HUES6 (cell line): ENCODE results near the gene LUZP2.

Source experiments
- H3K27ac ChIP-seq: 2 replicates; pipeline ENCODE4 v1.7.0; 2013; ENCODE audit warnings: low read depth, mild to moderate bottlenecking, low read length, inconsistent platforms
- H3K27me3 ChIP-seq: 2 replicates; pipeline ENCODE4 v1.6.1; 2013; ENCODE audit warnings: low read length; ENCODE audit not compliant: control insufficient read depth, insufficient read depth
- H3K36me3 ChIP-seq: 2 replicates; pipeline ENCODE4 v1.6.1; 2013; ENCODE audit warnings: low read length; ENCODE audit not compliant: control insufficient read depth, insufficient read depth
- H3K4me1 ChIP-seq: 2 replicates; pipeline ENCODE4 v1.6.1; 2013; ENCODE audit warnings: low read length; ENCODE audit not compliant: control insufficient read depth, insufficient read depth
- H3K4me3 ChIP-seq: 2 replicates; pipeline ENCODE4 v1.5.1; 2013; ENCODE audit warnings: low read depth, low read length
- H3K9ac ChIP-seq: one replicate; pipeline ENCODE4 v1.6.1; 2013; ENCODE audit warnings: mild to moderate bottlenecking, low read length
- H3K9me3 ChIP-seq: 2 replicates; pipeline ENCODE4 v1.6.1; 2013; ENCODE audit warnings: low read depth, low read length; ENCODE audit not compliant: control insufficient read depth, insufficient read depth

Gene LUZP2

GRCh38 chr11:24511511-24511910 lies 14.7 kb downstream of the LUZP2 start:
- H3K4me1 ChIP-seq, result peaks cover 13% of the 10 kb centered on the region; the same call in 1 of the 2 replicates
- H3K27me3 ChIP-seq, result no peaks in the 10 kb centered on the region
- H3K27ac ChIP-seq, result no peak overlapping the region
- H3K9me3 ChIP-seq, result no peaks in the 10 kb centered on the region
- H3K36me3 ChIP-seq, result no peaks in the 10 kb centered on the region
- no peak overlapping the region for H3K4me3 ChIP-seq
- no peak overlapping the region for H3K9ac ChIP-seq

GRCh38 chr11:24513479-24514218 lies 16.8 kb downstream of the LUZP2 start:
- H3K4me3 ChIP-seq, result no peak overlapping the region
- no peaks in the 10 kb centered on the region for H3K27me3 ChIP-seq
- peaks cover 13% of the 10 kb centered on the region; the same call in 1 of the 2 replicates for H3K4me1 ChIP-seq
- H3K9ac ChIP-seq, result no peak overlapping the region
- H3K36me3 ChIP-seq, result no peaks in the 10 kb centered on the region
- H3K27ac ChIP-seq, result no peak overlapping the region
- no peaks in the 10 kb centered on the region for H3K9me3 ChIP-seq

GRCh38 chr11:24514219-24514594 lies 17.4 kb downstream of the LUZP2 start:
- Histone ChIP-seq H3K27me3 (no peaks in the 10 kb centered on the region), H3K36me3 (no peaks in the 10 kb centered on the region), H3K4me1 (peaks cover 13% of the 10 kb centered on the region; the same call in 1 of the 2 replicates), H3K9ac (no peak overlapping the region), H3K27ac (no peak overlapping the region), H3K9me3 (no peaks in the 10 kb centered on the region), H3K4me3 (no peak overlapping the region)

- Histone ChIP-seq H3K9ac (no peak overlapping the region), H3K36me3 (no peaks in the 10 kb centered on the region), H3K9me3 (no peaks in the 10 kb centered on the region), H3K27ac (no peak overlapping the region), H3K4me1 (peaks cover 13% of the 10 kb centered on the region; the same call in 1 of the 2 replicates), H3K27me3 (no peaks in the 10 kb centered on the region), H3K4me3 (no peak overlapping the region)
Observed at GRCh38 chr11:24515632-24516031, 18.8 kb downstream of the LUZP2 start.

- H3K9me3 ChIP-seq, result no peaks in the 10 kb centered on the region
- H3K36me3 ChIP-seq, result no peaks in the 10 kb centered on the region
- no peak overlapping the region for H3K4me3 ChIP-seq
- H3K27me3 ChIP-seq, result no peaks in the 10 kb centered on the region
- peaks cover 13% of the 10 kb centered on the region; the same call in 1 of the 2 replicates for H3K4me1 ChIP-seq
- H3K9ac ChIP-seq, result no peak overlapping the region
- no peak overlapping the region for H3K27ac ChIP-seq
Observed at GRCh38 chr11:24516638-24517037, 19.8 kb downstream of the LUZP2 start.

GRCh38 chr11:24521601-24522000 lies 24.7 kb downstream of the LUZP2 start:
- Histone ChIP-seq H3K9ac (no peak overlapping the region), H3K36me3 (no peaks in the 10 kb centered on the region), H3K27ac (no peak overlapping the region), H3K4me1 (no peaks in the 10 kb centered on the region), H3K27me3 (no peaks in the 10 kb centered on the region), H3K4me3 (no peak overlapping the region), H3K9me3 (no peaks in the 10 kb centered on the region)

- H3K27me3 ChIP-seq, result no peaks in the 10 kb centered on the region
- H3K27ac ChIP-seq, result no peak overlapping the region
- H3K36me3 ChIP-seq, result no peaks in the 10 kb centered on the region
- no peaks in the 10 kb centered on the region for H3K9me3 ChIP-seq
- no peak overlapping the region for H3K9ac ChIP-seq
- H3K4me1 ChIP-seq, result no peaks in the 10 kb centered on the region
- H3K4me3 ChIP-seq, result no peak overlapping the region
Observed at GRCh38 chr11:24524156-24524555, 27.3 kb downstream of the LUZP2 start.

- Histone ChIP-seq H3K36me3 (no peaks in the 10 kb centered on the region), H3K4me3 (no peak overlapping the region), H3K4me1 (no peaks in the 10 kb centered on the region), H3K9me3 (no peaks in the 10 kb centered on the region), H3K27me3 (no peaks in the 10 kb centered on the region), H3K27ac (no peak overlapping the region), H3K9ac (no peak overlapping the region)
Observed at GRCh38 chr11:24531528-24531927, 34.7 kb downstream of the LUZP2 start.

- H3K9me3 ChIP-seq, result no peaks in the 10 kb centered on the region
- no peaks in the 10 kb centered on the region for H3K27me3 ChIP-seq
- no peaks in the 10 kb centered on the region for H3K4me1 ChIP-seq
- H3K27ac ChIP-seq, result no peak overlapping the region
- no peak overlapping the region for H3K4me3 ChIP-seq
- no peaks in the 10 kb centered on the region for H3K36me3 ChIP-seq
- H3K9ac ChIP-seq, result no peak overlapping the region
Observed at GRCh38 chr11:24543771-24544170, 46.9 kb downstream of the LUZP2 start.

GRCh38 chr11:24556693-24557092 lies 59.8 kb downstream of the LUZP2 start:
- H3K27ac ChIP-seq, result no peak overlapping the region
- H3K27me3 ChIP-seq, result no peaks in the 10 kb centered on the region
- no peaks in the 10 kb centered on the region for H3K9me3 ChIP-seq
- H3K4me1 ChIP-seq, result no peaks in the 10 kb centered on the region; the same call in 1 of the 2 replicates
- no peak overlapping the region for H3K9ac ChIP-seq
- H3K4me3 ChIP-seq, result no peak overlapping the region
- H3K36me3 ChIP-seq, result no peaks in the 10 kb centered on the region

GRCh38 chr11:24559315-24559714 lies 62.5 kb downstream of the LUZP2 start:
- no peak overlapping the region for H3K4me3 ChIP-seq
- no peaks in the 10 kb centered on the region for H3K27me3 ChIP-seq
- H3K27ac ChIP-seq, result no peak overlapping the region
- no peaks in the 10 kb centered on the region; the same call in 1 of the 2 replicates for H3K4me1 ChIP-seq
- no peaks in the 10 kb centered on the region for H3K9me3 ChIP-seq
- no peak overlapping the region for H3K9ac ChIP-seq
- no peaks in the 10 kb centered on the region for H3K36me3 ChIP-seq
